ENCODE measurements around the gene CD24. TPM values are rescaled to one million over a fixed set of nuclear protein-coding genes. Genes with fewer than 3 reads are reported as not detected.

CD24 gene
- total and polyA plus RNA-seq, 2 of the 8 experiments (the other 6 are each of a cell fraction or from before 2014, with no cell fraction given) = 2,134 to 2,327 TPM

DNA sequence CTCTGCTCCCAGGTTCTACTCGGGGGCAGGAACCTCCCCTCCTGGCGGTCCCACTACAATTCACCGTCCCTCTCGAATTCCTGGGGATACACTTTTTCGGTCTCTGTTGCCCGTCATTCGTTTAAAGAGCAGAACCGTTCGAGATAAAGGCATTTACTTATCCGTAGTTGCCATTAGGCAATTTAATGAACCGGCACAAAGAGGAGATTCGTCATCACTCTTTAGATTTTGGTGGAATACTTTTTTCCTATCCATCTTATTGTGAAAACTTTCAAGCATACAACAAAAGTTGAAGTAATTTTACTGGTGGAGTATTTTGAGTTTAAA lies 1.2 kb upstream of the CD24 start:
- DNase-seq (ENCODE audit: low read depth in 1 of 2, low spot score in 2 of 2) (no peak), FAIRE-seq (no peak)
- peak overlapping the region; percentile 92 for H4K91ac ChIP-seq (replicated peaks; ENCODE audit: insufficient read length, low read length)
- H3K27ac ChIP-seq (ENCODE audit: low read depth, low read length) = peak overlapping the region; percentile 93; the same call in 1 of the 2 replicates
- POLR2A ChIA-PET (ENCODE audit: partially characterized antibody) = interaction anchor here (0.8 to 2.7 kb wide), 3 partner anchors 9 to 366 kb away, joined by 3 to 8 read pairs (median 4); no protein-coding TSS in a partner anchor
- H3K4me3 ChIP-seq (ENCODE audit: extremely low read depth in 1 of 4, insufficient read depth in 2 of 4, low read depth in 3 of 4, low read length in 4 of 4) = peak overlapping the region; percentile 66 to 93 (median 82); a peak in 7 of 8 replicates
- H3K9ac ChIP-seq (replicated peaks in 1 of 4; ENCODE audit: extremely low read depth in 1 of 4, low read depth in 3 of 4, low read length in 3 of 4) = peak overlapping the region; percentile 66 to 93 (median 84)
- H2AFZ ChIP-seq (ENCODE audit: low read length) = no peak overlapping the region
- peaks cover 5 to 32% (median 21%) of the 10 kb centered on the region in 4 experiments; a peak in 7 of 8 replicates for H3K36me3 ChIP-seq (ENCODE audit: control insufficient read depth in 2 of 4, insufficient read depth in 4 of 4, low read length in 3 of 4)
- H2BK15ac ChIP-seq (ENCODE audit: low read length) = no peak overlapping the region
- H3K9me3 ChIP-seq (ENCODE audit: insufficient read depth in 2 of 2, low read depth in 1 of 2, low read length in 1 of 2) = no peaks in the 10 kb centered on the region
- peak overlapping the region; percentile 98 for H4K8ac ChIP-seq (ENCODE audit: extremely low read depth, insufficient read depth, low read length)
- WGBS, 2 experiments (ENCODE audit: extremely low coverage in 1 of 2, insufficient coverage in 1 of 2, insufficient read length in 1 of 2, insufficient replicate concordance in 2 of 2, low coverage in 1 of 2, low lambda C conversion rate in 2 of 2, missing lambda C conversion rate in 1 of 2) = 3% methylated on average over 12 of the region's 12 CpGs; no CpG with 5 or more reads in 1 of the 2 experiments
- no peak overlapping the region for H3K14ac ChIP-seq (ENCODE audit: insufficient read length)
- H3K23ac ChIP-seq (ENCODE audit: insufficient read length) = no peak overlapping the region
- H4K5ac ChIP-seq (ENCODE audit: insufficient read length, low read depth, low read length) = peak overlapping the region; percentile 95
- H2BK20ac ChIP-seq (ENCODE audit: low read length) = no peak overlapping the region
- peaks cover 14 to 20% of the 10 kb centered on the region in 2 experiments for H4K20me1 ChIP-seq (replicated peaks in 1 of 2; ENCODE audit: control insufficient read depth in 1 of 2, insufficient read depth in 2 of 2, low read length in 2 of 2)
- H2BK5ac ChIP-seq (ENCODE audit: low read depth, low read length) = peak overlapping the region; percentile 86
- H3K79me2 ChIP-seq (ENCODE audit: control insufficient read depth in 1 of 2, insufficient read depth in 2 of 2, low read length in 2 of 2) = peaks cover 24 to 61% of the 10 kb centered on the region in 2 experiments
- H2BK12ac ChIP-seq (ENCODE audit: low read depth, low read length) = no peak overlapping the region
- CTCF ChIA-PET (ENCODE audit: partially characterized antibody) = interaction anchor here (2.6 kb wide), 1 partner anchor 22 kb away, joined by 15 read pairs; no protein-coding TSS in a partner anchor
- peak overlapping the region; percentile 26; the same call in 1 of the 2 replicates for H2AK5ac ChIP-seq (ENCODE audit: low read depth, low read length)
- peak overlapping the region; percentile 67 to 70 for H3K4me2 ChIP-seq (ENCODE audit: insufficient read depth in 1 of 2, low read depth in 2 of 2, low read length in 2 of 2)
- no peaks in the 10 kb centered on the region for H3K79me1 ChIP-seq (ENCODE audit: low read depth, low read length)
- peak overlapping the region; percentile 79 for H2BK120ac ChIP-seq (replicated peaks; ENCODE audit: low read depth, low read length)
- H3K4me1 ChIP-seq (replicated peaks in 1 of 4; ENCODE audit: control insufficient read depth in 3 of 4, insufficient read depth in 4 of 4, low read length in 3 of 4) = peaks cover 0 to 12% (median 4%) of the 10 kb centered on the region in 4 experiments; a peak in 4 of 7 replicates
- H3K27me3 ChIP-seq (replicated peaks in 1 of 4; ENCODE audit: control insufficient read depth in 3 of 4, extremely low read depth in 1 of 4, insufficient read depth in 3 of 4, low read length in 3 of 4) = no peaks in the 10 kb centered on the region
- peak overlapping the region; percentile 24; the same call in 1 of the 2 replicates for H3K18ac ChIP-seq (ENCODE audit: extremely low read depth, low read length)
- peak overlapping the region; percentile 87 for H3K56ac ChIP-seq (replicated peaks; ENCODE audit: insufficient read length, low read depth, low read length)
- H3K4ac ChIP-seq (replicated peaks; ENCODE audit: insufficient read length, low read depth, low read length) = peak overlapping the region; percentile 96
- peaks cover 5% of the 10 kb centered on the region for H3K23me2 ChIP-seq (ENCODE audit: low read depth, low read length)
- TF ChIP-seq TEAD4 (IDR thresholded peaks at IDR 0.05; ENCODE audit: low read depth, low read length) (peak; percentile 60; the same call in 1 of the 2 replicates), EZH2 (IDR thresholded peaks at IDR 0.05; ENCODE audit: low read depth, low read length, severe bottlenecking) (no peak), CHD1 (IDR thresholded peaks at IDR 0.05; ENCODE audit: low read depth, low read length) (no peak), POLR2A (IDR thresholded peaks at IDR 0.05; ENCODE audit: control extremely low read depth in 1 of 2, low read depth in 2 of 2, low read length in 2 of 2) (peak in 1 of 2 experiments; percentile 31; a peak in 1 of 3 replicates), EGR1 (IDR thresholded peaks at IDR 0.05; ENCODE audit: borderline replicate concordance, low read depth, low read length) (no peak)

Measured in H1 (cell line).